Measurements from ENCODE around the gene EMCN. TPM values are rescaled to one million over a fixed set of nuclear protein-coding genes. Genes with fewer than 3 reads are reported as not detected.

Gene EMCN
- total and polyA plus RNA-seq, 9 of the 15 experiments (the other 6 are each of a cell fraction or from before 2014, with no cell fraction given): not detected

DNA sequence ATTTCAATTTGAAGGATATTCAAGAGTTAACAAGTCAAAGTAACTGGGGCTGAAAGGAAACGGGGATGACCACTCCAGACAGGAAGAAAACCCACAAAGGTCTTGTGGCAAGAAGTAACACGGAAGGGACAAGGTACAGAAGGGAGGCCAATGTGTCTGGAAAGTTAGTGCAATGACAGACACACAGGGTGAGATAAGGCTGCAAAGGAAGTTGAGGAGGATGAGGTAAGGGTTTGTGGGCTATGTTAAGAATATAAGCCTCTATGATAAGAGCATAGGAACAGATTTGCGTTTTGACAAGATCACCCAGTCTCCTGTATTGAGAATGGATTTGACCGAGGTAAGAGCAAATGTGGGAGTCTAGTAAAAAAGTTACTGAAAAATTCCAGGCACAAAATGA lies 21.9 kb upstream of the EMCN start:
- Histone ChIP-seq H3K4me1 (replicated peaks in 1 of 2; ENCODE audit: control insufficient read depth in 2 of 2, insufficient read depth in 2 of 2, low read length in 2 of 2) (no peaks in the 10 kb centered on the region), H2AFZ (ENCODE audit: low read depth, low read length) (no peak overlapping the region), H3K9me1 (ENCODE audit: control insufficient read depth, insufficient read depth, low read length) (no peaks in the 10 kb centered on the region), H4K20me1 (replicated peaks; ENCODE audit: control insufficient read depth, insufficient read depth, low read length) (no peaks in the 10 kb centered on the region), H3K9ac (ENCODE audit: insufficient read depth in 1 of 2, low read depth in 2 of 2, low read length in 2 of 2) (no peak overlapping the region), H3K27ac (ENCODE audit: extremely low read depth, low read depth, low read length) (no peak overlapping the region), H3K79me2 (ENCODE audit: control insufficient read depth, insufficient read depth, low read length) (no peaks in the 10 kb centered on the region), H3K9me3 (replicated peaks; ENCODE audit: control insufficient read depth, insufficient read depth, low read depth, low read length) (no peaks in the 10 kb centered on the region), H3K36me3 (ENCODE audit: control insufficient read depth, insufficient read depth, low read length) (no peaks in the 10 kb centered on the region), H3K4me2 (ENCODE audit: insufficient read depth, low read length) (no peak overlapping the region), H3K27me3 (ENCODE audit: control insufficient read depth in 2 of 2, insufficient read depth in 2 of 2, low read length in 2 of 2) (no peaks in the 10 kb centered on the region), H3K4me3 (no peak overlapping the region)
- FAIRE-seq: no peak
- 2% methylated on average over 4 of the region's 4 CpGs for WGBS (ENCODE audit: insufficient coverage, low coverage, missing lambda C conversion rate)
- BruUV-seq (replicated peaks): no TSS peak
- no peak for DNase-seq (ENCODE audit: extremely low read depth in 1 of 4, low spot score in 3 of 4)
- POLR2A ChIA-PET: no interaction called here
- no peak for ATAC-seq
- CTCF ChIA-PET (ENCODE audit: low intra/inter-chr PET ratio): no interaction called here
- in situ Hi-C loops (cut with MboI): no loop called here
- intact Hi-C loops (cut with micrococcal nuclease): no loop called here
- TF ChIP-seq RFX1 (IDR thresholded peaks at IDR 0.05) (no peak), SAFB (IDR thresholded peaks at IDR 0.05; ENCODE audit: borderline replicate concordance, low read depth, low read length) (no peak), HNRNPLL (IDR thresholded peaks at IDR 0.05; ENCODE audit: low read depth, low read length, poor library complexity, severe bottlenecking) (no peak), ETV6 (IDR thresholded peaks at IDR 0.05; ENCODE audit: borderline replicate concordance in 1 of 2, low read depth in 2 of 2, low read length in 1 of 2) (no peak), ETV6 (CRISPR knock-in tag; IDR thresholded peaks at IDR 0.05; ENCODE audit: borderline replicate concordance) (no peak), BRD9 (IDR thresholded peaks at IDR 0.05; ENCODE audit: low read depth, partially characterized antibody) (no peak), SMAD4 (CRISPR knock-in tag; conservative IDR thresholded peaks at IDR 0.05) (no peak), CHD2 (IDR thresholded peaks at IDR 0.05; ENCODE audit: low read depth, low read length) (no peak), GATA2 (CRISPR knock-in tag; IDR thresholded peaks at IDR 0.05) (no peak), NR2C2 (CRISPR knock-in tag; IDR thresholded peaks at IDR 0.05) (no peak), NR2C2 (tag; IDR thresholded peaks at IDR 0.05) (no peak), ZNF584 (CRISPR knock-in tag; IDR thresholded peaks at IDR 0.05; ENCODE audit: low read depth) (no peak), FIP1L1 (IDR thresholded peaks at IDR 0.05; ENCODE audit: low read depth, low read length, poor library complexity, severe bottlenecking) (no peak)
- TF ChIP-seq, protein P1, sequence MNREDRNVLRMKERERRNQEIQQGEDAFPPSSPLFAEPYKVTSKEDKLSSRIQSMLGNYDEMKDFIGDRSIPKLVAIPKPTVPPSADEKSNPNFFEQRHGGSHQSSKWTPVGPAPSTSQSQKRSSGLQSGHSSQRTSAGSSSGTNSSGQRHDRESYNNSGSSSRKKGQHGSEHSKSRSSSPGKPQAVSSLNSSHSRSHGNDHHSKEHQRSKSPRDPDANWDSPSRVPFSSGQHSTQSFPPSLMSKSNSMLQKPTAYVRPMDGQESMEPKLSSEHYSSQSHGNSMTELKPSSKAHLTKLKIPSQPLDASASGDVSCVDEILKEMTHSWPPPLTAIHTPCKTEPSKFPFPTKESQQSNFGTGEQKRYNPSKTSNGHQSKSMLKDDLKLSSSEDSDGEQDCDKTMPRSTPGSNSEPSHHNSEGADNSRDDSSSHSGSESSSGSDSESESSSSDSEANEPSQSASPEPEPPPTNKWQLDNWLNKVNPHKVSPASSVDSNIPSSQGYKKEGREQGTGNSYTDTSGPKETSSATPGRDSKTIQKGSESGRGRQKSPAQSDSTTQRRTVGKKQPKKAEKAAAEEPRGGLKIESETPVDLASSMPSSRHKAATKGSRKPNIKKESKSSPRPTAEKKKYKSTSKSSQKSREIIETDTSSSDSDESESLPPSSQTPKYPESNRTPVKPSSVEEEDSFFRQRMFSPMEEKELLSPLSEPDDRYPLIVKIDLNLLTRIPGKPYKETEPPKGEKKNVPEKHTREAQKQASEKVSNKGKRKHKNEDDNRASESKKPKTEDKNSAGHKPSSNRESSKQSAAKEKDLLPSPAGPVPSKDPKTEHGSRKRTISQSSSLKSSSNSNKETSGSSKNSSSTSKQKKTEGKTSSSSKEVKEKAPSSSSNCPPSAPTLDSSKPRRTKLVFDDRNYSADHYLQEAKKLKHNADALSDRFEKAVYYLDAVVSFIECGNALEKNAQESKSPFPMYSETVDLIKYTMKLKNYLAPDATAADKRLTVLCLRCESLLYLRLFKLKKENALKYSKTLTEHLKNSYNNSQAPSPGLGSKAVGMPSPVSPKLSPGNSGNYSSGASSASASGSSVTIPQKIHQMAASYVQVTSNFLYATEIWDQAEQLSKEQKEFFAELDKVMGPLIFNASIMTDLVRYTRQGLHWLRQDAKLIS (CRISPR knock-in tag; IDR thresholded peaks at IDR 0.05): no peak
- TF ChIP-seq, protein P2, sequence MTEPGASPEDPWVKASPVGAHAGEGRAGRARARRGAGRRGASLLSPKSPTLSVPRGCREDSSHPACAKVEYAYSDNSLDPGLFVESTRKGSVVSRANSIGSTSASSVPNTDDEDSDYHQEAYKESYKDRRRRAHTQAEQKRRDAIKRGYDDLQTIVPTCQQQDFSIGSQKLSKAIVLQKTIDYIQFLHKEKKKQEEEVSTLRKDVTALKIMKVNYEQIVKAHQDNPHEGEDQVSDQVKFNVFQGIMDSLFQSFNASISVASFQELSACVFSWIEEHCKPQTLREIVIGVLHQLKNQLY (CRISPR knock-in tag; conservative IDR thresholded peaks at IDR 0.05): no peak
- TF ChIP-seq, protein P3, sequence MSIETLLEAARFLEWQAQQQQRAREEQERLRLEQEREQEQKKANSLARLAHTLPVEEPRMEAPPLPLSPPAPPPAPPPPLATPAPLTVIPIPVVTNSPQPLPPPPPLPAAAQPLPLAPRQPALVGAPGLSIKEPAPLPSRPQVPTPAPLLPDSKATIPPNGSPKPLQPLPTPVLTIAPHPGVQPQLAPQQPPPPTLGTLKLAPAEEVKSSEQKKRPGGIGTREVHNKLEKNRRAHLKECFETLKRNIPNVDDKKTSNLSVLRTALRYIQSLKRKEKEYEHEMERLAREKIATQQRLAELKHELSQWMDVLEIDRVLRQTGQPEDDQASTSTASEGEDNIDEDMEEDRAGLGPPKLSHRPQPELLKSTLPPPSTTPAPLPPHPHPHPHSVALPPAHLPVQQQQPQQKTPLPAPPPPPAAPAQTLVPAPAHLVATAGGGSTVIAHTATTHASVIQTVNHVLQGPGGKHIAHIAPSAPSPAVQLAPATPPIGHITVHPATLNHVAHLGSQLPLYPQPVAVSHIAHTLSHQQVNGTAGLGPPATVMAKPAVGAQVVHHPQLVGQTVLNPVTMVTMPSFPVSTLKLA (conservative IDR thresholded peaks at IDR 0.05): no peak
- TF ChIP-seq, protein P4, sequence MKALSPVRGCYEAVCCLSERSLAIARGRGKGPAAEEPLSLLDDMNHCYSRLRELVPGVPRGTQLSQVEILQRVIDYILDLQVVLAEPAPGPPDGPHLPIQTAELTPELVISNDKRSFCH (CRISPR knock-in tag; IDR thresholded peaks at IDR 0.05): no peak
- TF ChIP-seq, protein P4 (tag; IDR thresholded peaks at IDR 0.05): no peak

Measured in K562 (cell line).